Left ventricle myocardium inferior (tissue), 1 donor: ENCODE measurements around the gene ZNF865. TPM values are rescaled to one million over a fixed set of nuclear protein-coding genes. Genes with fewer than 3 reads are reported as not detected.

ENCODE experiments used
- DNase-seq: peaks from one replicate; pipeline ENCODE4 v3.0.0-alpha.2; 2020
- H3K27ac ChIP-seq: fragments of 200-600 bp; replicated peaks from 2 replicates; pipeline ENCODE4 v1.8.0; 2021
- H3K27me3 ChIP-seq: fragments of 200-600 bp; 2 replicates; pipeline ENCODE4 v1.8.0; 2021; ENCODE audit warnings: low read depth
- H3K36me3 ChIP-seq: fragments of 200-600 bp; 2 replicates; pipeline ENCODE4 v1.8.0; 2021
- H3K4me1 ChIP-seq: fragments of 200-600 bp; 2 replicates; pipeline ENCODE4 v1.8.0; 2021
- H3K4me3 ChIP-seq: fragments of 200-600 bp; 2 replicates; pipeline ENCODE4 v1.8.0; 2021; ENCODE audit warnings: mild to moderate bottlenecking, moderate library complexity
- H3K9me3 ChIP-seq: fragments of 200-600 bp; replicated peaks from 2 replicates; pipeline ENCODE4 v1.8.0; 2021
- intact Hi-C: fragments of 100-400 bp; cut with micrococcal nuclease; formaldehyde crosslinking; loops from one replicate; pipeline ENCODE4 v1.11.0; 2022
- total RNA-seq: library from RNA; stranded (reverse); fragmentation: NEBNext Ultra II Directional; extraction: Animal tissue kit (Norgen Biotek cat#: 25700); gene quantifications from one replicate; pipeline ENCODE4 v1.2.1, GENCODE V29; 2021
- TF ChIP-seq, protein P1 (sequence below): fragments of 200-600 bp; IDR thresholded peaks from 2 replicates; pipeline ENCODE4 v1.8.0; 2021; ENCODE audit warnings: antibody characterized with exemption, mild to moderate bottlenecking, borderline replicate concordance
- donor health status: DM: no; HTN: yes; CAD: no; lungs with severe emphysema.

The ZNF865 gene
- total RNA-seq, 1 donor from 2014 or later = 17.0 TPM

DNA sequence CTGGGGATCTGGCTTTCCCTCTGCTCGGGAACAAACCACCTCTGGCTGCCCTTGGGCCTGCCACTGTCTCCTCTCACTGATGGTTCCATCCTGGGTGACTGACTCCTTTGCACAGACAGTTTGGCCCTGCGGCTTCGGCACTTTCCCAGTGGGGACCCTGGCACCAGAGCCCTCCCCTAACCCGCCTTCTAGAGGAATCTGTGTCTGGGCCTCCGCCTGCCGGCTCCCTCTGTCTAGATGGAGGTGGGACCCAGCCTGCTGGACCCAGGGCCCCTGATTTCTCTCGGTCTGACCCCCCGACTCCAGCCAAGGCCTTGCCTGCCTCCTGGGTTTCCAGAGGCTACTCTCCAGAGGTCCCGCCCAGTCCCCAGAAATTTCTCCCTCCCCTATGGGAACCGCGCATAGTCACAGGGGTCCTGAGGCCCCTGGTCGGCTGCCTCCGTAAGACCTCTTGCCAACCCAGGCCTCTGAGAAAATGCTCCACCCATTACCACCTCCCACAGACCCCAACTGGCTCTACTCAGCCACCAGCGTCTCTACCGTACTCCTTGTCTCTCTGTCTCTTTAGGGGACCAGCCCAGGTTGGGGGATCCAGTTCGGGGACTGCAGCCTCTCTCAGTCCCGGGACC is 45.3 kb downstream of the ZNF865 start:
- intact Hi-C loops = no loop called here
- TF ChIP-seq, protein P1, sequence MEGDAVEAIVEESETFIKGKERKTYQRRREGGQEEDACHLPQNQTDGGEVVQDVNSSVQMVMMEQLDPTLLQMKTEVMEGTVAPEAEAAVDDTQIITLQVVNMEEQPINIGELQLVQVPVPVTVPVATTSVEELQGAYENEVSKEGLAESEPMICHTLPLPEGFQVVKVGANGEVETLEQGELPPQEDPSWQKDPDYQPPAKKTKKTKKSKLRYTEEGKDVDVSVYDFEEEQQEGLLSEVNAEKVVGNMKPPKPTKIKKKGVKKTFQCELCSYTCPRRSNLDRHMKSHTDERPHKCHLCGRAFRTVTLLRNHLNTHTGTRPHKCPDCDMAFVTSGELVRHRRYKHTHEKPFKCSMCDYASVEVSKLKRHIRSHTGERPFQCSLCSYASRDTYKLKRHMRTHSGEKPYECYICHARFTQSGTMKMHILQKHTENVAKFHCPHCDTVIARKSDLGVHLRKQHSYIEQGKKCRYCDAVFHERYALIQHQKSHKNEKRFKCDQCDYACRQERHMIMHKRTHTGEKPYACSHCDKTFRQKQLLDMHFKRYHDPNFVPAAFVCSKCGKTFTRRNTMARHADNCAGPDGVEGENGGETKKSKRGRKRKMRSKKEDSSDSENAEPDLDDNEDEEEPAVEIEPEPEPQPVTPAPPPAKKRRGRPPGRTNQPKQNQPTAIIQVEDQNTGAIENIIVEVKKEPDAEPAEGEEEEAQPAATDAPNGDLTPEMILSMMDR = no peak
- Histone ChIP-seq H3K27ac (no peak overlapping the region), H3K36me3 (peaks cover 7% of the 10 kb centered on the region), H3K4me1 (peaks cover 51% of the 10 kb centered on the region), H3K27me3 (no peaks in the 10 kb centered on the region), H3K4me3 (no peak overlapping the region), H3K9me3 (no peaks in the 10 kb centered on the region)
- no peak for DNase-seq

DNA sequence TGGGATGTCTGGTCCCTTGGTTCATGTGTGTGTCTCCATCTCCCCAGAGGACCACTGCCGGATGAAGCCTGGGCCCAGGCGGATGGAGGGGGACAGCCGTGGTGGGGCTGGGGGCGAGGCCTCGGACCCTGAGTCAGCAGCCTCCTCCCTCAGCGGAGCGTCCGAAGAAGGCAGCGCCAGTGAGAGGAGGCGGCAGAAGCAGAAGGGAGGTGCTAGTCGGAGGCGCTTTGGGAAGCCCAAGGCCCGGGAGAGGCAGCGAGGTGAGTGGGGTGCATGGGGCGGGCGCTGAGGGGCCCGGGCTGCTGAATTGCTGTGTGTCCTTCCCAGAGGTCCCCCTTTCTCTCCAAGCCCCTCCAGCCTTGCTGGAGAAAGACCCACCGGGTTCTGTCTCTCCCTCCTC is 45.8 kb downstream of the ZNF865 start:
- Histone ChIP-seq H3K27me3 (no peaks in the 10 kb centered on the region), H3K4me3 (no peak overlapping the region), H3K9me3 (no peaks in the 10 kb centered on the region), H3K4me1 (peaks cover 56% of the 10 kb centered on the region), H3K36me3 (peaks cover 7% of the 10 kb centered on the region), H3K27ac (no peak overlapping the region)
- no peak for DNase-seq
- intact Hi-C loops = no loop called here
- TF ChIP-seq, protein P1 = no peak

DNA sequence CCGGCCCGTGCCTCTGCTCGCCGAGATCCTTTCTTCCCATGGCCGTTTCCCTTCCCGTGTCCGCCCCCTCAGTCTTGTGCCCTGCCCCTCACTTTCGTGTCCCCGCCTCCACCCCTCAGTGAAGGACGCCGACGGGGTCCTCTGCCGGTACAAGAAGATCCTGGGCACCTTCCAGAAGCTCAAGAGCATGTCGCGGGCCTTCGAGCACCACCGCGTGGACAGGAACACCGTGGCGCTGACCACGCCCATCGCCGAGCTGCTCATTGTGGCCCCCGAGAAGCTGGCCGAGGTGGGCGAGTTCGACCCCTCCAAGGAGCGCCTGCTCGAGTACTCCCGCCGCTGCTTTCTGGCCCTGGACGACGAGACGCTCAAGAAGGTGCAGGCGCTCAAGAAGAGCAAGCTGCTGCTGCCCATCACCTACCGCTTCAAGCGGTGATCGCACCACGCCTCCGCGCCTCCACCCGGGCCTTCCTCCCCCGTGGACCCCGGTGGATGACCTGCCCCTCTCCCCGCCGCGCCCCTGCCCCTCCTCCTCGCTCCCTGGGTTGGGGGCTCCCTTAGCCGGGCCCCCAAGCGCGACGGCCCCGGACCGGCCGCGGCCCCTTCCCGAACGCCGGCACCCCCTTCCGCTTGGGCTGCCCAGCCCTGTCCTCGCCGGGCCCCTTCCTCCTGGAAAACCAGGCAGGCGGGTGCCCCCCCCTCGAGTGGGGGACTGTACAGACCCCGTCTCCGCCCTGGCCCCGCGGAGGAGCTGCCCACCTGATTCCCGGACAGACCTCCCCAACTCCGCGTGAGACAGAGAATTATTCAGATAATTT is 47.1 kb downstream of the ZNF865 start:
- no peaks in the 10 kb centered on the region for H3K27me3 ChIP-seq
- TF ChIP-seq, protein P1 = no peak
- peaks cover 9% of the 10 kb centered on the region for H3K36me3 ChIP-seq
- DNase-seq = no peak
- H3K27ac ChIP-seq = peak overlapping the region; percentile 98
- intact Hi-C loops = no loop called here
- peak overlapping the region; percentile 88 for H3K4me3 ChIP-seq
- H3K4me1 ChIP-seq = peaks cover 59% of the 10 kb centered on the region
- no peaks in the 10 kb centered on the region for H3K9me3 ChIP-seq

DNA sequence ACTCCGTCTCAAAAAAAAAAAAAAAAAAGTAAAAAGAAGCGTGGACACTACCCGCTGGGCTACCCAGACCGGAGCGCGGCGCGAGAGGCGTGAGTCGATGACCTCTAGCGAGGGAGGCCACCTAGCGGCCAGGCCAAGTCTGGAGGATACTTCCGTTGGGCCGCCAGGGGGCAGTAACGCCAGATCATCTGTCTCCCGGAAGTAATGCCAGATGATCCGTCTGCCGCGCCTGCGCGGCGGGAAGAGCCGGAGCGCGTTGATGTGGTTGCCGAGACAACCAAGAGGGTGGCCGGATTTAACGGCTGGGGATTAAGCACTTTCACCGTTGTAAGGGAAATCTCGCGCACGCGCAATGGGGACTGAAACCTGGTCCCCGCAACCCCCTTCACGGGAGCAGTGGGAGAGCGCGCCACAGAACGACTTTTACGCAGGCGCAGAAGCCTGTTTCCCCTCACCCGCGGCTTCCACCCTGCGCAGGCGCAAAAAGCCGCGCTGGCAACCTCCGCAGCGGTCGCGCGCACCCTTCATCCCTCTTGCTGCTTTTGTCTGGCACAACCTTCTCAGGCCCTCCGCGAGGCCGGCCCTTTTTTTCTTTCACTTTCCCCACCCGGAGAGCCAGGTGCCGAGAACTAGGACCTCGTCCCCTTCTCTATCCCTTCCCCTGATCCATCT is 48.3 kb downstream of the ZNF865 start:
- intact Hi-C loops = no loop called here
- H3K27me3 ChIP-seq = no peaks in the 10 kb centered on the region
- no peaks in the 10 kb centered on the region for H3K9me3 ChIP-seq
- H3K4me1 ChIP-seq = peaks cover 59% of the 10 kb centered on the region
- peak overlapping the region; percentile 88 for H3K4me3 ChIP-seq
- peaks cover 10% of the 10 kb centered on the region for H3K36me3 ChIP-seq
- DNase-seq = peak; percentile 97
- peak overlapping the region; percentile 98 for H3K27ac ChIP-seq
- TF ChIP-seq, protein P1 = peak; percentile 96

DNA sequence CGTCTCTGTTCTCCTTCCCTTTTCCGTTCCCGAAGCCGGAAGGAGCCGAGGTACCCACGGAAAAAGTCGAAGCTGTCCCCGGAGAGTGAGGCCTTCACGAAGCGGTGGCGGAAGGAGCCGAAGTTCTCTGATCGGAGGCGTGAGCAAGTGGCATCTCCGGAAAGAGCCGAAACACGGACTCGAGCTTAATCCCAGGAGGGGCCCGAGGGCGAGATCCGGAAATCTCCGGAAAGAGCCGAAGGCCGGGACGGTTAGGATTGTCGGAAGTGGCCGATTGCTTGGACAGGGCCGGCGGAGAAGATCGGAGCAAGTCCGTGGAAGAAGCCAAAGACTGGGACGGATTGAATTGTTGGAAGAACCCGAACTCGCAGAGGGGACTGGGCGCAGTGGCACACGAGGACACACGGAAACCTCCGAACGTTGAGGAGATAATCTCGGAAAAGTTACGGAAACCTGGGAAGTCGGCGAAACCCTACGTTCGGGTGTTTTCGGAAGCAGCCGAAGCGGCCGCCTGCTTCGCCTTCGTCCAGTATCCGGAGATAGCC is 48.9 kb downstream of the ZNF865 start:
- intact Hi-C loops = no loop called here
- peak overlapping the region; percentile 88 for H3K4me3 ChIP-seq
- H3K27ac ChIP-seq = peak overlapping the region; percentile 98
- TF ChIP-seq, protein P1 = no peak
- DNase-seq = peak; percentile 99
- H3K4me1 ChIP-seq = peaks cover 59% of the 10 kb centered on the region
- peaks cover 13% of the 10 kb centered on the region for H3K36me3 ChIP-seq
- H3K9me3 ChIP-seq = no peaks in the 10 kb centered on the region
- no peaks in the 10 kb centered on the region for H3K27me3 ChIP-seq
